GM21528 (cell line): ENCODE results near the gene MTMR11.

ENCODE experiments used
- ATAC-seq: cut with Tn5 transposase; IDR thresholded peaks from one replicate; pipeline ENCODE4 v1.9.1; 2021; ENCODE audit warnings: mild to moderate bottlenecking, moderate library complexity; ENCODE audit not compliant: unreplicated experiment, low FRiP score

MTMR11 gene

DNA sequence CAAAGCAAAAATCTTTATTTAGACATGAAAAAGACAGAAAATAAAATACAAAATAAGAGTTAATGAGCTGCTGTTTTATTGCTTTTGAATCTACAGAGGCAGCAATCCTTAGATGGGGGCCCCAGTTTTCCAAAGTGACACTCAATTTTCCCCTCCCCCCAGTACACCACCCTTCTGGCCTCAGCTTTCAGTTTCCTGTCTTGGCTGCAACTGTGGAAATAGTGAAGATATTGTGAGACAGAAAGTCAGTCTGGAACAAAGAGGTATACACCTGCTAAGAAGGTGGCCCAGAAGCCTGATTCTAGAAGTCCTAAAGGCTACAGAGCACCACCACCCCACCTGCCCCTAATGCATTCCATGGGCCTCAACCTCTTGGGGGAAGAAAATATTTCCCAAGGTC is 1.1 kb upstream of the MTMR11 start:
- no peak for ATAC-seq

- ATAC-seq = no peak
Observed at GRCh38 chr1:149936992-149937705, 470 bp upstream of the MTMR11 start.

DNA sequence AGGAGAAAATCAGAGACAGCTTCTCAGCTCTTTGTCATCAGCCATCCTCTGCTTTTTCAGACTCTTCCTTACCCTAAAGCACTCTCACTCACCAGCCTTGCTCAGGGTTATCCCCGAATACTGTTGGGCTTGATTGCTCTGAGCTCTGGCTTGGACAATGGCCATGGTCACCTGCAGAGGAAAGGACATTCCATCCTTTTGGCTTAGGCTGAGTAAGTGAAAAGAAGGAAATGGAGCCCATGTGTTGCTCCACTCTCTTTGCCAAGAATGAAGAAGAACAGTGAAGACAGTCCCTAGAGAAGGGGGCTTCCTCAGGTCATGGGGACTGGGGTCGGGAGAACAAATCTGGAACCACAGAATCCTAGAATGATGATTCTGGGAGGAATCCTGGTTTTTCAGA is 2.3 kb downstream of the MTMR11 start:
- ATAC-seq = no peak

- no peak for ATAC-seq
Observed at GRCh38 chr1:149933208-149933607, 3.5 kb downstream of the MTMR11 start.

- no peak for ATAC-seq
Observed at GRCh38 chr1:149932474-149932873, 4.2 kb downstream of the MTMR11 start.

DNA sequence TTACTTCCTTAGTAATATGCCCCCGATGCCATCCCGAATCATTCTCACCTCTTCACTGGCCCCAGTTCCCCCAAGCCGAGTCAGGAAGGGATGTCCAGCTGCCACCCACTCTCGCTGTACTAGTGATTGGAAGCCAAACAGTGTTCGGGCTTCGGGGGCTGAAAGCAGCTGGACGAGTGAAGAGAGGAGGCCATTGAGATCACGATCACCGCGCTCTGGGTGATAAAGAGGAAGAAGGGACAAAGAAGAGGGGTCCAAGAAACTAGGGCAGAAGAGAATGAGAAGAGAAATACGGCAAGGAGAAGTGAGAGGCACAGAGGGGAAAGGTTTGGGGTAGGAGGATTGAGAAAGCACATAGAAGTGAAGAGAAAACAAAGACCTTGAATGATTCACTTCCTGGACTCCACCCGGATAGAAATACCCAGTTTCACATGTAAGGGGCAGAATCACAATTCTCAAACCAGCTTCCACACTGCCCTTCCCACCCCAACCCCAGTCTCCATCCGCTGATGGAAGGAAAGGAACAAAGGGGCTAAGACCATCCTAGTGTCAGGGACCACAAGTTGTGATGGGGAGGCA is 5.4 kb downstream of the MTMR11 start:
- ATAC-seq = no peak

DNA sequence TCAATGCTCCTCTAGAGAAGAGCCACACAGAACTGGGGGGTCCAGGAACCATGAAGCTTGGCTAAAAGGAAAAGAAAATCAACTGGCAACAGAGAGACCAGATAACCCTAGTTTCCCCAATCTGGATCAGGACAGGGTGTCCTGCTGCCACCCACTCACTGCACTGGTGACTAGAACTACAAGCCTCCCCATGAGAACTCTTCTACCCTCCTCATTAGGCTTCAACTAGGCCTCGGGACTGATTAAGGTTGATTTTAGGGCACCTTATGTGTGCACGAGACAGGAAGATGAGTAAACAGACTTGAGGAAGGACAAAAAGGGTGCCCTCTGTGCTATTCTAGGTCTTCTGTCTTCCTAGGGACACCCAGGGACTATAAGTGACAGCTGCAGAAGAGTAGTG is 6.8 kb downstream of the MTMR11 start:
- ATAC-seq = no peak

DNA sequence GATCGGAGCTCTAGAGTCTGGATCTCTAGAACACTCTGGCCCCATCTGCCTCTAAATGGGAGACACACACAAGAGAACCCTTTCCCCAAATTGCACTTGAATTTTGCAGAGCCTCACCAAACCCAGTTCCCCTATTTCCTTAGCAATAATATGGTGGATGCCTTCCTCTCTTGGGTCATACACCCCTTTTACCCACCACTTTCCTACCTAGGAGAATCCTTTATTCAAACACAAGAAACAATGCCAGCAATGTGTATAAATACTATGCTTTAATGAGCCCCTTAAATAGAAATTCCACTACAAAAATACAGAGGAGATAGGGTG is 8.3 kb downstream of the MTMR11 start:
- ATAC-seq = no peak

- peak; percentile 90 for ATAC-seq
Observed at GRCh38 chr1:149927563-149928400, 8.9 kb downstream of the MTMR11 start, which contains the start of gene SF3B4. SF3B4 (minus strand) TSS chr1:149927803; CDS start chr1:149927759, 44 bp downstream.

DNA sequence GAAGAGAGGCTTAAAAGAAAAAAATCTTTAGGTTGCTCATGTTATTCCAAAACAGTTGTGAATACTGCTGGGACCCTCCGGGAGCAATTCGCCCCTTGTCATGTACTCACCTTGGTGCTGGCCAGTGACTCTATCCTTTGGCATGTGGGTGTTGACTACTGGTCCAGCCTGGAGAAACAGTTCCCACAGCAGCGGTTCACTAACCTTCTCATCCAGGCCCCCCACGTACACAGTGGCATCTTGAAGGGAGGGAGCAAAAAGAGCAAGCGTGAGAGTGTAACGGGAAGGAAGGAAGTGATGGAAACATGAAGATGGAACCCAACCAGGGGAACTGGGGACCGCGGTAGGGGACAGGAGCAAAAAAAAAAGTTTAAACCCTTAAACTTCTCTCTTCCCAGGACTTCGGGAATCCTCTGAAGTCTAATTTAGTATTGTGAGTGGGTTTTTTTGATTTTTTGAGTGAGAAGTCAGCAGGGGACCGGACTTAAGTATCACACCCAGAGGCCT is 9.6 kb downstream of the MTMR11 start:
- no peak for ATAC-seq

DNA sequence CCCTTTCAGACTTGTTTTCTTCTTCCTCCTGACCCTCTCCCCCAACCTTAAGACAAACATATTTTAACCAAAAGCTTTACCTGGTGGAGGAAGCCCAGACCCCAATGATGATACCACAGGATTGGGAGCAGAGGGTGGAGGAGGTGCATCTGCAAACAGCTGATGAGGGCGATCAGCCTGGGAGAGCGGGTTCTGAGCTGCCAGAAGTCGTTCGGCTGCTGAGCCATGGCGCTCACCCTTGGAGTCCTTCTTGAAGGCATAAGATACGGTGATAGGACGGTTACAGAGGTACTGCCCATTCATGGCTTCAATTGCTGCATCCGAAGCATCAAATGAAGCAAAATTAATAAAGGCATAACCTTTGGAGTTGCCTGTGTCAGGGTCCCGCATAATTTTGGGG is 10.4 kb downstream of the MTMR11 start:
- ATAC-seq = no peak

GRCh38 chr1:149925751-149926150 is 10.9 kb downstream of the MTMR11 start:
- ATAC-seq = no peak

DNA sequence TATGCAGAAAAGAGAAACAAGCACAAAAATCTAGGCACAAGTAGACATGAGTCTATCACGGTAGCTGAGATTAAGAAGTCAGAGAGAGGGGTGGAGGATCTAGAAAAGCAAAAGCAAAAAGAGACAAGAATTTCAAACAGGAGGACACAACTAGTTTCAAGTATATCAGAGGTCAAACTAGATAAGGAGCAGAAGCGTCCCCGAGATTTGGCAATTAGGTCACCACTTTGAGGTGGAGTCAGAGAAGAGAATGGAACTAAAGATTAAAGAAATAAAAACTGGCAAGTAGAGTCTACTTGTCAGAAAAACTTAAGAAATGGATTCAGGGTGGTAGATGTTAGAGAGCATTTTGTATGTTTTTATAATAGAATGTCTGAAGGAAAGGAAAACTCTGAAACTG is 11.3 kb downstream of the MTMR11 start:
- ATAC-seq = no peak

DNA sequence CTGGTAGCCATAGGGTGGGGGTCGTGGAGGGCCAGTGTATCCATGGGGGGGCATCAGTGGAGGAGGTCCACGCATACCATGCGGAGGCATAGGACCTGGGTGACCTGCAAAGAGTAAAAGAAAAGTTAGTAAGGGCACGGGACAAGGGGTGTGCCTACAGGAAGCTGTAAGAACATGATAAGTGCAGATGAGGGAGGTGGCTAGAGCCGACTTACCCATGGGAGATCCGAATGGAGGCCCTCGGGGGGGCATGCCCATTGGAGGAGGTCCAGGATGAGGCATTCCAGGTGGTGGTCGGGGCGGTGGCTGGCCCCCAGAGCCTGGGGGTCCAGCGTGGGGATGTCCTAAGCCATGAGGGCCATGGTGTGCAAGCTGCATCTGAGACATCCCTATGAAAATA is 13.1 kb downstream of the MTMR11 start:
- no peak for ATAC-seq

DNA sequence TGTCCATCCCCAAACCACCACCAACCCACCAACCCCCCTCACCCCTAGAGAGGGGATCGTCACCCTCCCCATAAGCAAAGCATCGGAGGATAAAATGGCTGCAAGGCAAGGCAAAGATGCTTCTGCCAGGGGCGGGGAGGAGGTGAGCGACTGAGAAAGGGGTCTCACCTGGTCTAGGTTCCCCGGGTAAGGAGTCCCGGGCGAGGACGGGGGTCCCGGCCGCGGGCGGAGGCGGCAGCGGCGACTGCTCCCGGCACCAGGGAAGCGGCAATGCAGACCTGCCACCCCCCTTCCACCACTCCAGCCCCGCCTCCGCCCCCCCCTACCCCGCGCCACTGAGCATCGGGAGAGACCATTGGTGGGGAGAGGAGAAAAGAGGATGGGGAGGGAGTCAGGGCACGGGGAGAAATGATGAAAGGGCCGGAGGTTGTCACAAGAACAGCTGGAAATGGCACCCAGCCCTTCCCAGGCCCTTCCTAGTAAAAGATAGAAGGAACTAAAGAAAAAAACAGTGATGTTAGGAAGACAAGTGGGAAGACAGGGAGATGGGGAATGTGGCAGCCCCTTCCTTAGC is 19.0 kb downstream of the MTMR11 start, which contains the start of gene SV2A:
SV2A (minus strand) TSS at position 274 of the 574 bp plus-strand sequence. CDS start 4,004 bp downstream, outside the sequence.
- no peak for ATAC-seq

GRCh38 chr1:149916898-149917252 is 19.8 kb downstream of the MTMR11 start:
- ATAC-seq = no peak

GRCh38 chr1:149916193-149916897 is 20.3 kb downstream of the MTMR11 start:
- ATAC-seq = no peak

- no peak for ATAC-seq
Observed at GRCh38 chr1:149915429-149916192, 21.1 kb downstream of the MTMR11 start.

DNA sequence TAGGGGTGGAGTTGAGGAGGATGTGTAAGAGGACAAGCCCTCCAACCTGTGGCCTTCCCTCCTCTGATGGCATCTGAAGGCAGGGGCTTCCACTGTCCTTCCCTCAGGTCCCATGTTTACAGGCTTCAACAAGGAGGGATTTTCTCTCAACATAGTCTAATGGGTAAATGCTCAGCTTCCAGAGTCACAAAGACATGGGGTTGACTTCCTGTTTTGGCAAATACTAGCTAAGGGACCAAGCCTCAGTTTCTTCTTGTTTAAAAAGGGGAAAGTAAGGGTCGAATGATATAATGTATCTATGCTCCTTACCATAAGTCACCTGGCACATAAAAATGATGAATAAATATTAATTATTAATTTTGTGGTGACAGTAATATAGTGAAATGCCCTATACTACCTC is 22.1 kb downstream of the MTMR11 start:
- ATAC-seq = no peak
